NCI-H187 (cell line): ENCODE data around the gene SEPTIN10.
A peak's percentile ranks its signal among the peaks of the same experiment; 100 is the strongest.
"Not testable (repeated sequence)": the region's sequence is repeated elsewhere in the genome, so short reads cannot be mapped to it uniquely, and the experiment has no call there.

Experiments
- DNase-seq, 2 experiments: peaks; one replicate each; lab custom pipeline; 2025; lab: John Stamatoyannopoulos, UW

Gene SEPTIN10

DNA sequence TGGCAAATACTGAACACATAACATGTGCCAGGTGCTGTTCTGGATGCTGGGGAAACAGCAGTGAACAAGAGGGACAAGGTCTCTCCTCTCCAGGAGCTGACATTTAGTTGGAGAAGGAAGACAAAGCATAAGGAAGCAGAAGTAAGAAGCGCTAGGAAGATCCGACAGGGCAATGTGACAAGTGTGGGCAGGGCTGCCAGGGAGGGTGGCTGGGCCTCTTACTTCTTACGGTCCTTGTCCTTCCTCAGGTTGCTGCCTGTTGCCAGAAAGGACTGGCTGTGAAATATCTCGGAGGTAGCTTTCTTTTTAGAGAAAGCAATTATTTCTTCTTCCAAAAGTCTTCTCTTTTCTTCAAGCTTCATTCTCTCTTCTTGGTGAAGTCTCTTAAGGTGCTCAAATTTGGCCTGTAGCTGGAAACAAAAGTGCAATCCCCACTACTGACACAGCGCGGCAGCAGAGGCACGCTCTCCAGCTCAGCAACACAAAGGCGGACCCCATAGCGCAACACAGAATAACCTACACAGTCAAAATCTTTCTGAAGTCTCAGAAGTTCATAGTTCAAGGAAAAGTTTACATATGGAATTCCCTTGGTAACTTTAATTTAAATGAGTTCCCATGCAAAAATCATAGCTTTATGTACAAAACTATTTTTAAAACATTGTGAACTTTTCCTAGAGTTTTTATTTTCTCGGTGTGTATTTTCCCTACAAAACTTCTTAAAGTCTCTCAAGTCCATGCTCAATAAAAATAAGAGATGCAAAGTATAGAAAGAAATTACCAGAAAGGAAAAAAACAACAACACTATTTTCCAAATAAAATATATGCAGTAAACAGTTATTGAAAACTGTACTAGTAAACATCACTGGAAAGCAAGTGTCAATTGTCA, 67.7 kb downstream of the SEPTIN10 start:
- DNase-seq: peak in 1 of 2 experiments; percentile 3

DNA sequence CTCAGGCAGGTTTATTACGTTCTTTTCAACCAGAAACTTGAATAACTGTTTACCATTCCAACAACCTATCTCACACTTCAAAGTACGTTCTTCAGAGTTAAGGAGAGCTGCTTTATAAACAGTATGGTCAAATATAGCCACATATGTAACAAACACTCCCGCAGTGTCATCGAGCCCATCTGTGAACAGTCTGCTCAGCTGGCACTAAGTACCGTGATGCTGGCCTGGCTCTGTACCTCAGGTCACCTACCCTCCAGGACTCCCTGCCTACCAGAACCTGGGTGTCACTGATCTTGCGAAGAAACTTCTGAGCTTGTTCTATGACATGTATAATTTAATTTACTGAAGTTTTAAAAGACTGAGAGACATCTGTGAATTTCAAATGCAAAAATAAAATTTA, 71.4 kb downstream of the SEPTIN10 start:
- no peak for DNase-seq

DNA sequence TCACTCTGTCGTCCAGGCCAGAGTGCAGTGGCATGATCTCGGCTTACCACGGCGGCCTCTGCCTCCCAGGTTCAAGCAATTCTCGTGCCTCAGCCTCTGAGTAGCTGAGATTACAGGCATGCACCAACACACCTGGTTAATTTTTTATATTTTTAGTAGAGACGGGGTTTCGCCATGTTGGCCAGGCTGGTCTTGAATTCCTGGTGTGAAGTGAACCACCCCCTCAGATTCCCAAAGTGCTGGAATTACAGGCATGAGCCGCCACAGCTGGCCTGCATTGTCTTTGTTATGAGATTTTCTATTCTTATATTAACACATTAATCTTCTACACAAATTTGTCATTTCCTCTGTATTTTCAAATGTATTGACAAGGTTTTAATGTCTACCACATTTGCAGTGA, 75.2 kb downstream of the SEPTIN10 start:
- no peak for DNase-seq

DNA sequence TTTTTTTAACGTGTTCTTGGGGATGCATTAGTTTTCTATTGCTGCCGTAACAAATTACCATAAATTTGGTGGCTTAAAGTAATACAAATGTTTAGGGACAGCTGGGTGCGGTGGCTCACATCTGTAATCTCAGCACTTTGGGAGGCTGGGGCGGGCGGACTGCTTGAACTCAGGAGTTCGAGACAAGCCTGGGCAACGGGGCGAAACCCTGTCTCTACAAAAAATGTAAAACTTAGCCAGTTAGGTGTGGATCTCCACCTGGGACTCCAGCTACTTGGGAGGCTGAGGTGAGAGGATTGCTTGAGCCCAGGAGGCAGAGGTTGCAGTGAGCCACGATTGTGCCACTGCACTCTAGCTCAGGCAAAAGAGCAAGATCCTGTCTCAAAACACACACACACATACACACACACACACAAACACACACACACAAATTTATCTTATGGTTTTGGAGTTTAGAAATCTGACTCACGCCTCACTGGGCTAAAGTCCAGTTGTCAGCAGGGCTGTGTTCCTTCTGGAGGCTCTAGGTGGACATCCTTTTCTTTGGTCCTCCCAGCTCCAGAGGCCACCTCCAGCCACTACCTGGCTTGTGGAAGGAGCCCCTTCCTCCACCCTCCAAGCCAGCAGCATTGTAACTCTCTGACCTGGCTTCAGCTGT, 76.1 kb downstream of the SEPTIN10 start:
- no peak for DNase-seq

DNA sequence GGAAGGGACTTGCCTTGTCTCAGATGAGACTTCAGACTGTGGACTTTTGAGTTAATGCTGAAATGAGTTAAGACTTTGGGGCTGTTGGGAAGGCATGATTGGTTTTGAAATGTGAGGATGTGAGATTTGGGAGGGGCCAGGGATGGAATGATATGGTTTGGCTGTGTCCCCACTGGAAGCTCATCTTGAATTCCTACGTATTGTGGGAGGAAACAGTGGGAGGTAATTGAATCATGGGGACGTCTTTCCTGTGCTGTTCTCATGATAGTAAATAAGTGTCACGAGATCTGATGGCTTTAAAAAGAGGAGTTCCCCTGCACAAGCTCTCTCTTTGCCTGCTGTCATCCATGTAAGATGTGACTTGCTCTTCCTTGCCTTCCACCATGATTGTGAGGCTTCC, 77.2 kb downstream of the SEPTIN10 start:
- DNase-seq: not testable (repeated sequence)

DNA sequence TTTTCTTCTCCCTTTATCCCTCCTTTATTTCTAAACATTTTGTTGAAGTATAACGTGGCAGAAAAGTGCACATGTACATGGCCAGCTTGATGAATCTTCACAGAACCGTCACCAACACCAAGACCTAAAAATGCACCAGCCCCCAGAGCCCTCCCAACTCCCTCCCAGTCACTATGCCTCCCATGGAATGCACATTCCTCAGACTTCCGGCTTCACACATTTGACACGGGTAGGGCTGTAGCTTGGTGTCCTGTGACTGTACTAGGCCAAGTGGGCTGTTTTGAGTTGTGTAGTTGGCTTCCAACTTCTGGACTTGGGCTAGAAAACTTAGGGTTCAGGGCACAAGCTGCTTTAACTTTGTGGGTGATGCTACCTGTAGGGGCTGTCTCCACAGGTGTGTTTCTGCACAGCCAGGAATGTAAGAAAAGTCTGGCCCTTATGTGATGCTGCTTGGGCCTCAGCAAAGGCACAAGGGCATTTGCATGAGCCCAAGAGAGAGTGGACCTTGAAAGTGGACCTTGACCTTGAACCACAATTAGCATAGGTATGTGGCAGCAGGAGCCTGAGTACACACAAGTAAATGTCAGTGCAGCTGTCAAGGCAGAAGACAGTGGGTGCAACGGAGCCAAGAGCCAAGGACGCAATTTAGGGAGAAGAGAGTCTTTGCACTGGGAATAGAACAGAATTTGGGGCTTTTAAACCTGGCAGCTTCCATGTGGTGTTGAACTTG, 78.4 kb downstream of the SEPTIN10 start:
- DNase-seq: no peak

DNA sequence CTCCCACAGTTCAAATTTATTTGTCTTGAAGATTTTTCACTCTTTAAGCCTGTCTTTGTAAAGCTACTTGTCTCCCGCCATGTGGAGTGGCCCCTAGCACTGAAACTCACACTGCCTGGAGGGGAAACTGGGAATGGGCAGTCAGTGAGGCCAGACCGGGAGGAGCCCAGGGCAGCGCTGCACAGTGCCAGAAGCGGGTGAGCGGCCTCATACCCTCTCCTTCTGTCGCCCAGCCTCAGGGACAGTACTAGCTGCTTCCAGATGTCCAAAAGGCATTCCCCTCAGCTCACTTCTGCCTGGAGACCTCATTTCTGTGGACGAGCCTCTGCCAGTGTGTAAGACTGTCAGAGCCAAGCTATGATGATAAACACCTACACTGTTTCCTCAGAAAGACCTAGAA, 79.9 kb downstream of the SEPTIN10 start:
- no peak for DNase-seq

DNA sequence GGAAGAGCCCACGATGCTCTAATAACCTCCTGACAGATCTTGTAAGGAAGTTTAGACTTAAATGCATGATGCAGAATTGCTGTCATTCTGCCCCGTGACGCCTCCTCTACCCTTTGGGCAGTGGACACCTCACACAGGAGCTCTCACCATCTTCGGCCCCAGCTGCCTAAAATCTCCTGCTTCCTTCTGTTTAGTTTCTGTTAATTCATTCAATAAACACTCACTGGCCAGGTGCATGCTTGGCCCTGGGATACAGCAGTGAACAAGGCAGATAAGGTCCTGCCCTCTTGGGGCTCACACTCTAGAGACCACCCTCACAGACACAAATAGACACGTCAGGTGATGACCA, 81.1 kb downstream of the SEPTIN10 start:
- no peak for DNase-seq

DNA sequence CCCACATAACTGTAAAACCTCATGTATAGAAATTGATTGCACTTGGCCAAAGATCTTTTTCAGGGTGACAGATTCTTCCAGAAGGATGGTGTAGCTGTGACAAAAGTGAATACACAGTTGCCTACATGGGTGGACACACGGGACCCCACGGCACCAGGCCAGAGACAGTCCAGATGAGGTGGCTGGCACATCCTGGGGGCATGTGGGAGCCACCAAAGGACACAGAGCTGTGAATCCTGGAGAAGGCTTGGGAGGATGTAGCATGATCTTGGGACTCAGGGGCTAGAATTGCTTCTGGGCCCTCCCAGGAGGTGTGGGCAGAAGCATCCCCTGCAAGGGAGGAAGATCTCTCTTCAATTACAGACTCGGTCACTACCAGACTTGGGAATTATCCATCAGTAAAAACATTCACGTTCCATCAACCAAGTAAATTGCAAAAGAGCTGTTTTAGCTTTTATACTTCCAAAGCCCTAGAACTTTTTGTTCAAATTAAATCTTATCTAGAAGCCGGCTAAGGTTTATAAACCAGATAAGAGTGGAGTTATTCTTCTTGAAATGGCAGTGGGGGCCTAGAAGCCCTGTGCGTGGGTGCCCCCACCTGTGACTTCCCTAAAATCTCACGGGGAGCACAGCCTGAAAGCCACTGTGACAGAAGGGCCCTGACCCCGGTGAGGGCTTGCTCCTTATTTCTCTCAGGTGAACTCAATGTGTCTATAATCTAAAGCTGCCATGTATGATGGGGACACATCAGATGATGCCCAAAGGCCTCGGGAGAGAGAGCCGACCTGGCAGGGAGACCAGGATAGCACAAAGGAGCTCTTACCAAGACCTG, 81.7 kb downstream of the SEPTIN10 start:
- DNase-seq: no peak

DNA sequence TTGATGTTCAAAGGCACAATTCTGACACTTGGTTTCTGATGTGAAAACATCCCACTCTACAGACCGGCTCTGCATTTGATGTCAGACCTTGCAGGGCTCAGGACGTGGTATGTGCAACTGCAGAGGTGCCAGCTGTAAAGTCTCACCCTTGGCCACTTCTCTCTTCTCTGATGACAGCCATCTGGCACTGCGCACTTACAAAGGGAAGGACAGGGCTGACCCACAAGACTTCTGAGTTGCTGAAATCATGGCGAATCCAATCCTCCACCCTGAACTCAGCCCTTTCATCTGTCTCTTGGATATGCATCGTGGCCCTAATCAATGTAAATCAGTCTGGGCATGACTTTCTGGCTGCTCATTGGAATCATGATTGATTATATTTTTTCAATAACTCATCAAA, 82.5 kb downstream of the SEPTIN10 start:
- DNase-seq: no peak

DNA sequence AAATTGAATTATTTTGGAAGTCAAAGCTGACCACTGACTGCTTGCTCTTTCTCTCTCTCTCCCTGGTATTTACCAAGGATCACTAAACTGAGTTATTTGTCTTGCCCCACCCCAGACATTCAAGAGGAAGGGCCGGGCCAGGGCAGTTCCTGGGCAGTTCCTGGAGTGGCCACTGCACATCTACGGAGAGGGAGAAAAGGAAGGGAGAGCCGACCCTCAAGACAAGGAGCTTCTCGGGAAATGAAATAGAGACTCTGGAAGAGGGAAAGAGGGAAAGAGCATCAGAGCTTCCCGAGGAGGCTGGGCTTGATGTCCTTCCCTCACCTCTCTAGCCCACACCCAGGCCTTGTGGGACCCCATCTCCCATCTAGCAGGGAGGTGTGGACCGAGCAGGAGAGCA, 83.1 kb downstream of the SEPTIN10 start:
- no peak for DNase-seq

DNA sequence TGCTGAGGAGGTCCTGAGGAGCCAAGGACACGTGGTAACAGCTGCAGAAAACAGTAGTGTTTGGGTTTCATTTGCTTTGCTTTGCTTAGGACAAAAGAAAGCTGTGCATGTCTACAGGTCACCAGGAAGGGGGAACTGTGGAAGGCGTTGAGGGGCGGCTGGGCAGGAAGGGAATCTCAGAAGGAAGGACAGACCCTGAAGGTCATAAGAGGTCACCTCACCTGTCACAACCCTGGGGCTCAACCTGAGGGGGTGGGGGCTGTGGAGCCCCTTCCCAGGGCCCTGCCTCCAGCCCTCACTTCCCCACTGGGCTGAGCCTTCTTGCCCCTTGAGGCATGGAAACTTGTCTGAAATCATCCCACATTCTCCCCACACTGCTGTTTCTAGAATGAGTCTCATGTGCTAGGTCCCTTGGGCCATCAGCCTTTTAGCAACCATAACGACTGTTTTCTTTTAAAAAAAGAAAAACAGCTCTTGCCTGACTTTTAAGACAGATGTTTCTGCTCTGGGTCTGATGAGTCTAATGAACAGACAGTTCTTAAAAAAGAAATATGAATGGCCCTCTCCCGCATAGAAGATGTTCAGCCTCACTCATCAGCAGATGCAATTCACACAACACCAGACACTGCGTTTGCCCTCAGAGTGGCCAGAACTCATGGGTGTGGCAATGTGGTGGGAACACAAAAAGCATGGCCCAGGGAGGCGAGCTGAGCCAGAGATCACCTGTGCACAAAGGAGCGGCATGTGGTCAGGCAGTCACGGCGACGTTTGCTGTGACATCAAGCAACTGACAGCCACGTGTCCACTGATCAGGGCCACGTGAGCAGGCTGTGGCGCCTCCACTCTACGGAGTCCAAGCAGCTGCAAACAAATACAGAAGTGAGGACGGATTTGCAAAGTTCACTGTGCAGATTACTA, 84.0 kb downstream of the SEPTIN10 start:
- no peak for DNase-seq

DNA sequence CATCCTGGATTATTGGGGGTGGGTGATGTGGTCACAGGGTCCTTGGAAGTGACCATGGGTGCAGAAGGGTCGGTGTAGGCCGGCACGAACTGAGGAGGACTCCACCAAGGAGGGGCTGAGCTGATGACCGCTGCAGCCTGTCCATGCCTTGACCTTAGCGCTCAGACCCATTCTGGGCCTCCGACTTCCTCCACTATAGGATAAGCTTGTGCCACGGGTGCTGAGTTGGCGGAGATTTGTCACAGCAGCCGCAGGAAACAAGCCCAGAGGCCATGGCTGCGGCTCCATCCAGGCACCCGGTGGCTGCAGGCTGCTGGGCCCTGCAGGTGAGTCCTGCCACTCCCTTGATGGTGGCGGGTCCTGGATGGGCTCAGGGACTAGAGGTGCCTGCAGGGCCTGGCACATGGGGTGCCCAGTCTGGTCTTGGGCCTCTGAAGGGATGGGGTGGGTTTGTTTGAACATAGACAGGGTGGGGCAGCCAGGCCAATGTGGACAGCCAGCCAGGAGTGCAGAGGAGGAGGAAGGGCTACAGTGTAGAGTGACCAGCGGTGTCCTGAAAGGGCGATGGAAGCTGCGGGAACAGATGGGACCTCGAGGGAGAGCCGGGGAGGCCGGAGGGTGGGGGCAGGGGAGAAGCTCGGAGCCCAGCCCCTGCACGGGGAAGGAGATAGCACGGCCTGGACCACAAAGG, 84.8 kb downstream of the SEPTIN10 start:
- DNase-seq: no peak

DNA sequence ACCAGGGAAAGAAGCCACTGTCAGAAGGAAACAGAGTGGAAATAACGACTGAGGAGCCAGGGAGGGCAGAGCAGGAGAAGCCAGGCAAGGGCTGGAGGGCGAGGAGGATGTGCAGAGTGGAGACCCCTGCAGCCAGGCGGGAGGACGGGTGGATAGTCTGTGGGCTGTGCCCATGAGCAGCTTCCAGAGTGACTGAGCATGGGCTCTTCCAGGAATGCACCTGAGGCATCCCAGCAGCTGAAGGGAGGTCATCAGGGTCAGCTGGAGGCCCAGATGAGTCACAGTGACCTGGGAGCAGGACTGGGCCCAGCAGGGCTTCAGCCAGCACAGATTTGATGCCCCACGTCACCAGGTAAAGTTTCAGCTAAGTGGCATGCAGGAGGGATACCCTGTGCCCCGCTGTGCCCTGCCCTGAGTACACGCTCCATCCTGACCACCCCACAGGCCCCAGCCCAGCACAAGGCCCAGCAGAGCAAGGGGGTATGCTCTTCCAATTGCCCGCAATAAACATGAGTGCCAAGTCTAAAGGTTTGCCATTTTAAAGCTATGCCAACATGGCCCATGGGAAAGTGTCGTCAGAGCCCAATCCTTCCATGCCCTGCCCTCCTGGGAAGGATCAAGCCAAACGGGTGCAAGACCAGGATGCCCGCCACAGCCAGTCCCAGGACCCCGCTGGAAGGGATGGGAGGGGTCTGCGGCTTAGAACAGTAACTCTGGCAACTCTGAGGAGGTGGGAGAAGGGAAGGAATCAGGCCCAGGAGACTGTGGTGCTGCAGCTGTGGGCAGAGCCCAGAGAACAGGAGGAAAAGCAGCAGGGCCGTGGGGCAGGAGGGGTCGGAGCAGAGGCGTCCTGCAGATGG, 85.7 kb downstream of the SEPTIN10 start:
- DNase-seq: no peak

DNA sequence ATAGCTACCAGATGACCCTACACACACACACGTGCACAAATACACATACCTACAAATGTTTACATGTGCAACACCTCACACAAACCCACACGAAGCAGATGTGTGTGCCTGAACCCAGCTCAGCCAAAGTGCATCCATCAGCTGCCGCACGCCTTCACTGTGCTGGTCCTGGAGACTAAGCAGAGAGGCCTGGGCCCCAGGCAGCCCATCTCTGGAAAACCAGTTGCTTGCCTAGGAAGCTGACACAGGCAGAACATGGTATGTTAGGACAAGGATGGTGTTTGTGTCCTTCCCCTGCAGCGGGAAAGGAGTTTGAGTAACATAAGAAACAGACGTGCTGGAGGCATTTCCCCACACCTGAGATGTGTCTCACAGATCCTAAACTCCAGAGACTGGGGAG, 86.7 kb downstream of the SEPTIN10 start:
- DNase-seq: no peak

DNA sequence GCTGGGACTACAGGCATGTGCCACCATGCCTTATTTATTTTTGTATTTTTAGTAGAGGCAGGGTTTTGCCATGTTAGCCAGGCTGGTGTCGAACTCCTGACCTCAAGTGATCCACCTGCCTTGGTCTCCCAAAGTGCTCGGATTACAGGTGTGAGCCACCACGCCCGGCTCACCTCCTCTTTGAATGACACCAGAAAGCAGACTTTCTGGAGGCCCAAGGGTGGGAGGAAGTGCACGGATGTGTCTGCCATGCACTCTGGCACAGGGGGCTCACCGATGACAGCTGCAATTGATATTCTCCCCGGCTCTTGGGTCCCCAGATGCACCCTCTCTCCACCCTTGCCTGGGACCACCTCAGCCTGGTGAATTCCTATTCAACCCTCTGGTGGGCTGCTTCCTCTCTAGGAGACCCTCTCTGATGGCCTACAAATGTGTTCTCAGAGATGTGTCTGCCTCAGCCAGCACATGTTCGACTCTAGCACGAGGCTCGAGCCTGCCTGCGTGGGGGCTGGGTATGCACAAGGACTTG, 87.3 kb downstream of the SEPTIN10 start:
- no peak for DNase-seq

DNA sequence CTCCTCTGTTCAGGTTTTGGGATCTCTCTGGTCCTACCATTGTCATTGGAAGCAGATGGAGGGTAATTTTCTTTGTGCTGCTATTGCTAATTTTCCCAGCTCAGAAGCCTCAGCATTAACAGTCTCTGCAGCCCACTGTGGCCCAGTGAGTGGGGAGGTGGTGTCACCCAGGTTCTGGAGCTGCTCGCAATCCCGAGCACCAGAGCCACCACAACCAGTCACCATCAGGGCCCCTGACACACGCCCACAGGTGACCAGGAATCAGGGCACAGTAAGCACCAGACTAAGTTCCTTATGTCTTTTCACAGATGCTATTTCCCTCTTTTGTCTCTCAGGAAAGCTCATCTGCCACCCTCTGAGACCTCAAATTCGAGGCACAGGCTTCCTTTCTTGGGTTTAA, 87.9 kb downstream of the SEPTIN10 start:
- no peak for DNase-seq

DNA sequence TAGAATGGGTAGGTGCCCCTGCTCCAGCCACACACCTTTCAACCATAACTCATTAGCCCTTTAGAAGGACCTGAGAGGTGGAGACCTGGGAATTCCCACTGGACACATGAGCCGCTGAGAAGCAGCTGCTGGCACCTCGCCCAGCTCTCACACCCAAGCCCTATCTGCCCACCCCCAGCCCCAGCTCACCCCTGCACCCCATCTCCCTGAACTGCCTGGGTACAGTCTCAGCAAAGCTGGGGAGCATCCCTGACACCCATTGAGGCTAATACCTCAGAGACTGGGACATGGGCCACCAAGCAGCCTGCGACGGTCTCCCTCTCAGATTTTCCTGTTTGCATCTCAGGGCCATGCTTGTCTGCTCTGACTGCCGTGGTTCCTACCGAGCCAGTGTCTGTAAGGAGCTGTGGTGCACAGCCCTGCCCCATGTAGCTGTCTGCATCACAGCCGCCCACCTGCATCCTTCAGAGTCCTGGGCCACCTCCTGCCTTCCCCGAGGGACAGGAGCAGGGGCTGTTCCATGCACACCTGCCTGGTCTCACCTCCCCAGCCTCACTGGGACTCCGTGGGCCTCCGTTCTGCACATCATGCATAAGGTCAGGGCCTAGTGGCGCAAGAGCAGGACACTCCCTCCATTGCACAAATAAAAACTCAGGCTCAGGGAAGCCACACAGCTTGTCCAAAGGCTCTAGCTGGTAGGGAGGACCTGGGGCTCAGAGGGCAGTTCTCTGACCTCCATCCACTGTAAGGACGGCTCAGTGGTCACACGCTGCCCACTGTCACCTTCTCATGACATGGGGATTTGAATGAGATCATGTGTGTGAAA, 90.0 kb downstream of the SEPTIN10 start:
- DNase-seq: no peak
